ENCODE results near the gene AIFM2. TPM values are rescaled to one million over a fixed set of nuclear protein-coding genes. Genes with fewer than 3 reads are reported as not detected.
"Not testable (repeated sequence)": the region's sequence is repeated elsewhere in the genome, so short reads cannot be mapped to it uniquely, and the experiment has no call there.

Gene AIFM2
- polyA plus RNA-seq, 1 donor from 2014 or later, result 4.0 TPM

DNA sequence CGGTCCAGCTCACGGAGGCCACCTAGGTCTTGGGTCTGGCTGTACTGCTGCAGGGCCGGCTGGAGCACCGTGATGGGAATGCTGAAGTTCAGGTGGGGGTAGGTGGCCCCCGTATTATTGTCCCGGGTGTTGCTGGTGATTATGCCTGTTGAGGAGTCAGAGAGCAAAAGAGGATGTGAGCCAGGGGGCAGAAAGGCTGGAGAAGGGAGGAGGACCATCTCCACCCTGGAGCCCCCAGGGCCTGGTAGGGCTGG lies 7.3 kb upstream of the AIFM2 start:
- peaks cover 12 to 19% (median 16%) of the 10 kb centered on the region in 3 donors for H3K4me1 Mint-ChIP-seq
- no peak overlapping the region for H3K4me3 Mint-ChIP-seq
- no peaks in the 10 kb centered on the region for H3K9me3 Mint-ChIP-seq
- peak overlapping the region in 1 of 3 donors; percentile 62 for H3K27ac Mint-ChIP-seq
- H3K27me3 Mint-ChIP-seq, result no peaks in the 10 kb centered on the region
- peaks cover 4% of the 10 kb centered on the region for H3K36me3 Mint-ChIP-seq

GRCh38 chr10:70139151-70139996 lies 6.7 kb upstream of the AIFM2 start:
- peak overlapping the region in 1 of 3 donors; percentile 62 for H3K27ac Mint-ChIP-seq
- H3K27me3 Mint-ChIP-seq, result no peaks in the 10 kb centered on the region
- H3K36me3 Mint-ChIP-seq, result peaks cover 4% of the 10 kb centered on the region
- H3K4me1 Mint-ChIP-seq, result peaks cover 11 to 17% (median 11%) of the 10 kb centered on the region in 3 donors
- H3K9me3 Mint-ChIP-seq, result no peaks in the 10 kb centered on the region
- peak overlapping the region in 1 of 4 donors; percentile 8 for H3K4me3 Mint-ChIP-seq

DNA sequence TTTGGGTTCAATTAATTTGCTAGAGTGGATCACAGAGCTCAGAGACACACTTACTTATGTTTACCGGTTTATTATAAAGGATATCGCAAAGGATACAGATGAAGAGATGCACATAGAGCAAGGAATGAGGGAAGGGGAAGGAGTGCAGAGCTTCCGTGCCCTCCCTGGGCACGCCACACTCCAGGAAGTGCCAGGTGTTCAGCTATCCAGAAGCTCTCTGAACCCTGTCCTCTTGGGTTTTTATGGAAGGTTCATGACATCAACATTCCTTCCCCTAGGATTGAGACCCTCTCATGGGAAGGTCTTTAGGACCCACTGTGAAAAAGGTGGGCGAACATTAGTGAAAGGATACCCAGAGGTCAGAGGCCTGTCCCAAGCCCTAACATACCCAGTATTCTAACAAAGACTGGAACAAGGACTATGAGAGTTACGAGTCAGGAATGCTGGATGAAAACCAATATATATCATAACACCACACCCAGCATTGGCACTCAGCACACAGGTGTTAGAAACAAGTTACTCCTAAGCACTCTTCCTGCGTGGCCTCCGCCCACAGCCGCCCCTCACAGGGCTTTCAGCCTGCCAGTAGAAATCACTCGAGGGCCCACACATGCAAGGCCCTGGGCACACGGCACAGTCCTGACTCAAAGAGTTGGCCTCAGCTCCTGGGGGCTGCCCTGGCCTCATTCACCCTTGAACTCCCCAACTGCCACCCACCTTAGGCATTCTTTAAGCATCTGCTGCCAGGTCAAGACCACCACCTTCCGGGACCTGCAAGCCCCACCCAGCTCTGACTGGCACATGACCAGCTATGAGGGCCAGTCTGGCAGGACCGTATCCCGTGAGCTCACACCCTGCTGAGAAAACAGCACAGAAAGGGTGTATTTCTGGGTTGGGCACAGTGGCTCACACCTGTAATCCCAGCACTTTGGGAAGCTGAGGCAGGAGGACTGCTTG lies 5.6 kb upstream of the AIFM2 start:
- peaks cover 2% of the 10 kb centered on the region for H3K27me3 Mint-ChIP-seq
- no peaks in the 10 kb centered on the region for H3K9me3 Mint-ChIP-seq
- H3K4me1 Mint-ChIP-seq, result peaks cover 8 to 10% (median 10%) of the 10 kb centered on the region in 3 donors
- peak overlapping the region in 1 of 4 donors; percentile 29 for H3K4me3 Mint-ChIP-seq
- H3K36me3 Mint-ChIP-seq, result peaks cover 4% of the 10 kb centered on the region
- H3K27ac Mint-ChIP-seq, result no peak overlapping the region

DNA sequence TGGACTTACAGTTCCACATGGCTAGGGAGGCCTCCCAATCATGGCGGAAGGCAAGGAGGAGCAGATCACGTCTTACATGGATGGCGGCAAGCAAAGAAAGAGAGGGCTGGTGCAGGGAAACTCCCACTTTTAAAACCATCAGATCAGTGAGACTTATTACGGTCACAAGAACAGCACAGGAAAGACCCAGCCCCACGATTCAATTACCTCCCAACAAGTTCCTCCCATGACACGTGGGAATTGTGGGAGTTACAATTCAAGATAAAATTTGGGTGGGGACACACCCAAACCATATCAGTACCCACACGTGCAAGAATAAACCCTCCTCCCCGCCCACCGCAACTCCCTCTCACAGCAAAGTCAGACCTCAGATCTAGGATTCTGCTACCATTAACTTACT lies 4.5 kb upstream of the AIFM2 start:
- Mint-ChIP-seq H3K9me3 (no peaks in the 10 kb centered on the region), H3K4me3 (no peak overlapping the region), H3K27ac (no peak overlapping the region), H3K27me3 (peaks cover 6% of the 10 kb centered on the region), H3K4me1 (peaks cover 8 to 18% (median 9%) of the 10 kb centered on the region in 3 donors), H3K36me3 (peaks cover 4% of the 10 kb centered on the region)

DNA sequence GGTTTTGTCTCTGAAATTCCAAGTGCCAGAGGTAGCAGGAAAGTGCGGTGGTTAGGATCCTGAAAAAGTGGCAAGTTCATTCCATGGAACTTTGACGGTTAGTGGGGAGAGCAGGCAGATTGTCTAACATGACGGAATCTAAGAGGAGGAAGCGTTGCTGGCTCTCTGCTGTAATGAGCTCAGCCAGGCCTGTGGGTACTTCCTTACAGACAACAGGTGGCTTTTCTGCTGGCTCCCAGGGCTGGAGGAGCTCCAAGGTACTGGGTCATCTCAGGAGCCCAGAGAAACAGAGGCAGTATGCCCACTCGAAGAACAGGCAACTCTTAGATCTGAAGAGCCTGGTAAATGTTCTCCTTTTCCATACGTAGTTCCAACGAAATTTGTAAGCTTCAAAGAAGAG lies 3.1 kb upstream of the AIFM2 start:
- H3K4me1 Mint-ChIP-seq, result peaks cover 7 to 20% (median 12%) of the 10 kb centered on the region in 3 donors
- H3K27ac Mint-ChIP-seq, result no peak overlapping the region
- H3K9me3 Mint-ChIP-seq, result no peaks in the 10 kb centered on the region
- H3K27me3 Mint-ChIP-seq, result peaks cover 7% of the 10 kb centered on the region
- H3K4me3 Mint-ChIP-seq, result peak overlapping the region in 1 of 4 donors; percentile 24
- H3K36me3 Mint-ChIP-seq, result peaks cover 4% of the 10 kb centered on the region

DNA sequence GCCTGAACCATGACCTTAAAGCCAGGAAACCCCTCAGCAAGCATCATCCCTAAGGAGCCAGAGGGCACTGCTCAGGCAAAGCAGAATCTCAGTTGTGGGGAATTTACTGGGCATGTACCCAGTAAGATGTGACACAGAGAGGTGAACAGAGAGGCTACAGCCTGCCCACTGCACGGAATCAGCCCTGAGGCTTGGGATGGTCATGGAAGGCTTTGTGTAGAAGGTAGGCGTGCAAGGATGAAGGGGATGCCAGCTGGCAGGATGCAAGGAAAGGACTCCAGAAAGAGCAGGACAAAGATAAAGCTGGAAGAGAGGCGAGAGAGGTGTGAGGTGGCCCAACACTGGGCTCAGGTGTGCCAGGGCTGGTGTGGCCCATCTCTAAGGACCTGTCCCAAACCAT lies 2.4 kb upstream of the AIFM2 start:
- Mint-ChIP-seq H3K36me3 (peaks cover 4% of the 10 kb centered on the region), H3K27ac (no peak overlapping the region), H3K4me1 (peaks cover 7 to 23% (median 12%) of the 10 kb centered on the region in 3 donors), H3K4me3 (peak overlapping the region in 1 of 4 donors; percentile 35), H3K9me3 (no peaks in the 10 kb centered on the region), H3K27me3 (peaks cover 7% of the 10 kb centered on the region)

DNA sequence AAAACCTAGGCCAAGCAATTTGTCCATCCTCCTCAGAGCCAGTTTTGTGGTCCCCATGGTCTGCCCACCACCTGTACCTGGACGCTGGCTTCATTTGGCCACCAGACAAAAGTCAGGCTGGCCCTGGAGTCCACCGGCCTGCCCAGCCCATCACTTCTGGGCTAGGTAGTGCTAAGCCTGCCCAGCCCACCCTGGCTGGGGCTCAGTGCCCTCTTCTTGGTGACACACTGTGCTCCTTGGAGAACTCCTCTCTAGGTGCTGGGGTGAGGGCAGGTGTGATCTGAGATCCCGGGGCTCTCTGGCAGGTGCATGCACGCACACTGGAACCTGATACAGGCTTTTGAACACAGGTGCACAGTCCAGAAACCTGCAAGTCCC lies 1.1 kb downstream of the AIFM2 start:
- Mint-ChIP-seq H3K27me3 (peaks cover 7% of the 10 kb centered on the region), H3K9me3 (no peaks in the 10 kb centered on the region), H3K4me1 (peaks cover 4 to 26% (median 10%) of the 10 kb centered on the region in 3 donors), H3K27ac (peak overlapping the region in 1 of 3 donors; percentile 59), H3K36me3 (peaks cover 3% of the 10 kb centered on the region), H3K4me3 (peak overlapping the region; percentile 39 to 92 (median 82))

GRCh38 chr10:70130878-70131559 lies 1.6 kb downstream of the AIFM2 start:
- Mint-ChIP-seq H3K27me3 (peaks cover 7% of the 10 kb centered on the region), H3K9me3 (no peaks in the 10 kb centered on the region), H3K27ac (peak overlapping the region in 1 of 3 donors; percentile 59), H3K4me3 (peak overlapping the region in 2 of 4 donors; percentile 39 to 55), H3K36me3 (peaks cover 3% of the 10 kb centered on the region), H3K4me1 (peaks cover 5 to 26% (median 9%) of the 10 kb centered on the region in 3 donors)

DNA sequence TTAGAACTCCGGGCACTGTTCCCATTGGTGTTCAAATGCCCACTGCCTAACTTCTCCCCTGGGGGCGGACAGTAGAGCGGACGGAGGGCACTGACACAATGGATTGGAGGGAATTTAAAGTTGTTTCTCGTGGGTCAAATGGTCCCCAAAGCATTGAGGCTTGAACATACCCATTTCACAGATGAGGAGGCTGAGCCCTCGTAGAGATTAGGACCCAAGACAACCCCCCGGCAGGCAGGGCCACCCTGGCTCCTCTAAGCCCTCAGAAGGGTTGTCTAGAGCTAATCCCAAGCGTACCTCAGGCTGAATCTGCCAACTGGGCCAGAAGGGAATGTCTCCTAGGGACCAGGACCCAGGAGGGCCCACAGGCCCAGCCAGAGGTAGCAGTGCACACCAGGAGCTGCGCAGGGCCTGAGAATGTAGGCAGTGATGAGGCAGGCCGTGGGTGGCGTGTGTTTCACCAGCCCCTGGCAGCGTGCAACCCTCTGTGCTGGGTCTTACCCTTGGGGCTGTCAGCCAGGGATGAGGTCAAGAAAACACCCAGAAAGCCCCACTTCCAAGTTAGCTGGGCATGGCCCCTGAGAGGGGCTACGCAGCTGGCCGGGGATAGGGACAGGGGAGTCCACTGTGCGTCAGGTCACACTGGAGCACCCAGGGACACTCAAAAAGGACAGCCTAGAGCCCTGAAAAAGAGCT lies 5.8 kb downstream of the AIFM2 start:
- Mint-ChIP-seq H3K27me3 (no peaks in the 10 kb centered on the region), H3K9me3 (no peaks in the 10 kb centered on the region), H3K36me3 (peaks cover 5% of the 10 kb centered on the region), H3K4me3 (no peak overlapping the region), H3K27ac (no peak overlapping the region), H3K4me1 (peaks cover 2 to 12% (median 3%) of the 10 kb centered on the region in 3 donors)

- Mint-ChIP-seq H3K9me3 (no peaks in the 10 kb centered on the region), H3K27me3 (no peaks in the 10 kb centered on the region), H3K4me1 (peaks cover 2 to 11% (median 2%) of the 10 kb centered on the region in 3 donors), H3K27ac (no peak overlapping the region), H3K4me3 (no peak overlapping the region), H3K36me3 (peaks cover 5% of the 10 kb centered on the region)
Observed at GRCh38 chr10:70125918-70126552, 6.6 kb downstream of the AIFM2 start.

- peaks cover 7% of the 10 kb centered on the region for H3K36me3 Mint-ChIP-seq
- no peak overlapping the region for H3K27ac Mint-ChIP-seq
- peaks cover 2 to 4% (median 2%) of the 10 kb centered on the region in 3 donors for H3K4me1 Mint-ChIP-seq
- no peaks in the 10 kb centered on the region for H3K27me3 Mint-ChIP-seq
- H3K4me3 Mint-ChIP-seq, result no peak overlapping the region
- no peaks in the 10 kb centered on the region for H3K9me3 Mint-ChIP-seq
Observed at GRCh38 chr10:70124918-70125317, 7.7 kb downstream of the AIFM2 start.

GRCh38 chr10:70124415-70124814 lies 8.2 kb downstream of the AIFM2 start:
- Mint-ChIP-seq H3K4me1 (peaks cover 2 to 4% (median 2%) of the 10 kb centered on the region in 3 donors), H3K9me3 (no peaks in the 10 kb centered on the region), H3K36me3 (peaks cover 7% of the 10 kb centered on the region), H3K27ac (no peak overlapping the region), H3K4me3 (no peak overlapping the region), H3K27me3 (no peaks in the 10 kb centered on the region)

DNA sequence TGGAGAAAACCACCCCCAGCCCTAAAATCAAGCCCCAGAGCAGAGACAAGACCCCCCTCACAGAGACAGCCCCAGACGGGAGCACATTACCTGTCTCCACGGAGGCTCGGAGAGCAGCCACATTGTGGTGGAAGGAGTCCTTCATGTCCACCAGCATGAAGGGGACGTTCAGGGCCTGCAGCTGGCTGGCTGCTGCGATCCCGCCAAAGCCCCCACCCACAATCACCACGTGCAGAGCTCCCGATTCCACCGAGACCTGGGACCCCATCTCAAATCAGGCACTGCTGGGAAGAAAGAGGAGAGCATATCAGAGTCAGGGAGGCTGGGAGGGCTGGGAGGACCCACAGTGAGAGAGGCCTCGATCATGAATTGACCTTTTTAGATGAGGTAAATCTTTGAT lies 8.8 kb downstream of the AIFM2 start:
- Mint-ChIP-seq H3K4me3 (no peak overlapping the region), H3K4me1 (peaks cover 2 to 4% (median 2%) of the 10 kb centered on the region in 3 donors), H3K27me3 (no peaks in the 10 kb centered on the region), H3K27ac (no peak overlapping the region), H3K36me3 (peaks cover 7% of the 10 kb centered on the region), H3K9me3 (no peaks in the 10 kb centered on the region)

DNA sequence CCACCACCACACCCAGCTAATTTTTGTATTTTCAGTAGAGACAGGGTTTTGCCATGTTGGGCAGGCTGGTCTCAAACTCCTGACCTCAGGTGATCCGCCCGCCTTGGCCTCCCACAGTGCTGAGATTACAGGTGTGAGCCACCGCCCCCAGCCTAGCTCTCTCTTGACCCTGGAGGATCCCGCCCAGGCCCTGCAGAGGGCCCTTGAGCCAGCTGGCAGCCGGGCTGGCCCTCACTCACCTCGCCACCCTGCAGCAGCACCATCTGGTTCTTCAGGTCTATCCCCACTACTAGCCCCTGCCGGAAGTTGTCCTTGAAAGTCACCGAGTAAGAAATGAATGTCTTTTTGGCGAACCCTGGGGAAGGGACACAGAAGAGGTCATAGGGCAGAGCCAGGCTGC lies 9.5 kb downstream of the AIFM2 start:
- H3K27me3 Mint-ChIP-seq, H3K4me3 Mint-ChIP-seq, H3K9me3 Mint-ChIP-seq, H3K4me1 Mint-ChIP-seq, H3K36me3 Mint-ChIP-seq, H3K27ac Mint-ChIP-seq: not testable (repeated sequence)
